HG02852 (cell line): ENCODE measurements around the gene RAB11FIP4.
A peak's percentile ranks its signal among the peaks of the same experiment; 100 is the strongest.

Experiments
- ATAC-seq: cut with Tn5 transposase; IDR thresholded peaks from one replicate; pipeline ENCODE4 v1.9.1; 2021; ENCODE audit warnings: mild to moderate bottlenecking, moderate library complexity; ENCODE audit not compliant: unreplicated experiment

The RAB11FIP4 gene

DNA sequence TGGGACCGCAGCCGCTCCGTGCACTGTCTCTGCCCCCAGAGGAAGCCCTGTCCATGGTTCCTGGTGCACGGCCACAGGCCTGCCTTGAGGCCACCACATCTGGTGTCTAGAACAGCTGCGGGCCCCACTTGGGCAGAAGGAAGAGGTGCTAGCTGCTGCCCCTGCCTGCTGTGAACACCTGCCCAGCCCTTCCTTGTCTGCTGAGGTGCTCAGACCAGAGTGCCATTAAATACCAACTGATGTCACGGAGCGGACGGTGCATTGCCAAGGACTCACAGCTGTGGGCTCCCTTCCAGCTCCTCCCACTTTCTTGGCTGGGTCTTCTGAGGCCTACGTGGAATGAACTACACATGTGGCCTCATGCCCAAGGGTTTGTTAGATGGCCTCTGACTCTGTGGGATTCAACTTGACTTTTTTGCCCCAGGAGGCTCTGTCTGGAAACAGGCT lies 146.1 kb downstream of the RAB11FIP4 start:
- no peak for ATAC-seq

DNA sequence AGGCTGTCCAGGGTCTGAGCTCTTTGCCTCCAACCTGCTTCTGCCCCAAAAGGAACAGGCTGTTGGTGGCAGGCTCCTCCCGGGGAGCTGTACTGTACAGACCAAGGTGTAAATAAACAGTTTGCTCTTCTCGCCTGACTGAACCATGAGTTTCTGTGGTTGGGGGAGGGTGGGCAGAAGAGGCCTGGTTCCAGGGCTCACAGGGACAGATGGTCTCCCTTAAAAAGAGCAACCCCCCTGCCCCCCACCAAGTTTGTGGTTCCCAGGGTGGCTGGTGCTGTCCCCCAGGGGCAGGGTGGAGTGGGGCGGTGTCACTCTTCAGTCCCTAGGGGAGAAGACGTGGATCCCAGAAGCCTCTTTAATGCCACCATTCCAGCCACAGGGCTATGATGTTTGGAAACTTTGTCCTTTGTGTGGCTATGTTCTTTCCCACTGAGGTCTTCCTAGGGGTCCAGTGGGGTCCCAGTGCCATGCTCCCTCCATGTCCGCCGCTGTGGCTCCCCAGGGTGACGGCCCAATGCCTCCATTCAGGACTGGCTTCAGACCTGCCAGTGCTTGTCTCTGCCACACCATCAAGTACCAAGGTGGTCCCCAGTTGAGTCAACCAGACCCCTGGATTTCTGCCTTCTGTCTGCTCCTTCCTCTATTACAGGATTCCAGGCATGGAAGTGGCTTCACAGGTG lies 146.7 kb downstream of the RAB11FIP4 start:
- peak; percentile 65 for ATAC-seq

DNA sequence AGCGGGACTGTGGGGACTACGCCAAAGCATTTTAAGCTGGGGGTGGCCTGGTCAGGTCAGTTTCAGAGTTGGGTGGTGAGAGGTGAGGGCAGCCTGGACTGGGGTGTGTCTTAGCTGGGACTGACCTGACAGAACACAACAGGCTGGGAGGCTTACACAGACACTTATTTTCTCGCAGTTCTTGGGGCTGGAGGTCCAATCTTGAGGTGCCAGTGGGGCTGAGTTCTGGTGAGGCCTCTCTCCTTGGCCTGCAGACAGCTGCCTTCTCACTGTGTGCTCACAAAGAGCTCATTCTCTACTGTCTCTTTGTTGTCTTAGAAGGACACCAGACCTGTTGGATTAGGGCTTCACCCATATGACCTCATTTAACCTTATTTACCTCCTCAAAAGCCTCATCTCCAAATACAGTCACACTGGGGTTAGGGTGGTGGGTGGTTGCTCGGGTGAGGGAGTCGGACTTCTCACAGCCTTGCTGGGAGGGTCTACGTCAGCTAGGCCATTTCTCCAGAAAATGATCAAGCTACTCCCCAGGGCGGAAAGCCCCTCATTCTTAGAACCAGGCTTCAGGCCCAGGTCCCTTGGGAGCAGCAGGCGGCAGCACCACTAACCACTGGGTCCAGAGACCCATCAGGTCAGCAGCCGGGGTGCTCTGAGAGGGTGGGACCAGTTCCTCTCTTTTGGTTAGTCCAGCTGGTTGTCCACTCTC lies 149.3 kb downstream of the RAB11FIP4 start:
- no peak for ATAC-seq

DNA sequence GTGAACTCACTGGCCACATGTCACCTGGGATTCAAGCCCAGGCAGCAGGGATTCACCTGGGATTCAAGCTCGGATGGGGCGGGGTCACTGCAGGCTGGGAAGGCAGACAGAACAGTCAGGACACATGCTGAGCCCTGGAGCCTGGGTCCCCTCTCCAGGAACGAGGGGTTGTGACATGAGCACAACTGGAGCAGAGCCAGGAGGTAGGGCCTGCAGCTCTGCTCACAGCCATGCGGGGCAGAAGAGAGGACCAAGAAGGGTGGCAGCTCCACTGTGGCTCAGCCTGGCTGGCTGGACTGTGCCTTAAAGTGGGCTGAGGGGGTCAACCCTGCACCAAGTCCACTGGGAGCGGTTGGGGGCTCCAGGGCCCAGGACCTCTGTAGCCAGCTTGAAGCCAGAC lies 150.1 kb downstream of the RAB11FIP4 start:
- ATAC-seq: no peak

DNA sequence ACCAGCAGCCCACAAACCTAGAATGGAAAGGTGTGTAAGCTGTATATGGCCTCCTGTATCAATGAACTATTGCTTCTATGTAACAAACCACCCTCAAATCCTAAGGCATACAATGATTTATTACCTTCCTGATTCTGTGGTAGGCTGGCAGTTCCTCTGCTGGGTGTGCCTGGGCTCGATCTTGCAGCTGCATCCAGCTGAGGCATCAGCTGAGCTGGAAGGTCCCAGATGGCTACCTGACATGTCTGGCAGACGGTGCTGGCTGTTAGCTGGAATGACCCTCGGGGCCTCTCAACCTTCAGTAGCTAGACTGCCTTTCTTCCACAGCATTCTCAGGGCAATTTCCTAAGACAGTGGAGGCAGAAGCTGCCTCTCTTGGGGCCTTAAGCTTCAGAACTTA lies 152.7 kb downstream of the RAB11FIP4 start:
- ATAC-seq: no peak

DNA sequence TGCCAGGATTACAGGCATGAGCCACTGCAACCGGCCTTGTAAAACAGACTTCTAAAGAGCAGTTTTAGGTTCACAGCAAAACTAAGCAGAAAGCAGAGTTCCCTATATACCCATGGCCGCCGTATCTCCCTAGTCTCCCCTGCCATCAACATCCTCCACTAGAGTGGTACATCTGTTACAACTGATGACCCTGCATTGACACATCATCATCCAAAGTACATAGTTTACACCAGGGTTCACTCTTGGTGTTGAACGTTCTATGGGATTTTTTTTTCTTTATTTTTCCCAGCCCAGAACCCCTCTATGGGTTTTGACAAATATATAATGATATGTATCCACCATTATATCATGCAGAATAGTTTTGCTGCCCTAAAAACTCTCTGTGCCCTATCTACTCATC lies 155.2 kb downstream of the RAB11FIP4 start:
- ATAC-seq: no peak

DNA sequence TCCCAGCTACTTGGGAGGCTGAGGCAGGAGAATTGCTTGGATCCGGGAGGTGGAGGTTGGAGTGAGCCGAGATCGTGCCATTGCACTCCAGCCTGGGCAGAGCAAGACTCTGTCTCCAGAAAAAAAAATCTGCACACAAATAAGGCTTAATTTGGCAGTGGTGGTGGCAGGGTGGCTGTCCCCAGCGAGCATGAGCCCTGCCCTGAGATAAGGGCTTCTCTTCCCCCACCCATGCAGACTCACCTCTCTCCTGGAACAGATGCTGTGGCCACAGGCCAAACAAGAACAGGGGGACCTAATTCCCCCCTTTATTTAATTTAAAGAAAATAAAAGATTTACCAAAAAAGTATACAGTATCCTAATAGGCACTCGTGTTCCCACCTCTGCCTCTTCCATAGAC lies 157.2 kb downstream of the RAB11FIP4 start:
- ATAC-seq: no peak

DNA sequence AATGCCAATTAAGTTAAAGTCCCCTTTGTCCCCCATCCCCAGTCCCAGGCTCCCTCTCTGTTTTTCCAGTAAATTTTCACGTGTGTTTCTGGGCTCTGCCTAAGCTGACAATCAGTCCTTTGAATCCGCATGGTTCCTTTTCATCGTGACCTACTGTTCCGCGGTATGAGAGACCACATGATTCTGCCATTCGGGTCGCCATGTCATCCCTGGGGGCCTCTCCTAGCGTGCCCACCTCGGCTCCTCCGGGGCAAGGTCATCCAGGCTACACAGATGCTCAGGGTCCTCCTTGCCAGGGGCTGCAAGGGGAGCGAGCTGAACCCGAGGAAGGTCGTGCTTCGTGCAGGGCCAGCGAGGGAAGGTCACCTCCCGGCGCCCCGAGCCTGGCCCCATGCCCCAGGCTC lies 157.6 kb downstream of the RAB11FIP4 start:
- peak; percentile 18 for ATAC-seq

DNA sequence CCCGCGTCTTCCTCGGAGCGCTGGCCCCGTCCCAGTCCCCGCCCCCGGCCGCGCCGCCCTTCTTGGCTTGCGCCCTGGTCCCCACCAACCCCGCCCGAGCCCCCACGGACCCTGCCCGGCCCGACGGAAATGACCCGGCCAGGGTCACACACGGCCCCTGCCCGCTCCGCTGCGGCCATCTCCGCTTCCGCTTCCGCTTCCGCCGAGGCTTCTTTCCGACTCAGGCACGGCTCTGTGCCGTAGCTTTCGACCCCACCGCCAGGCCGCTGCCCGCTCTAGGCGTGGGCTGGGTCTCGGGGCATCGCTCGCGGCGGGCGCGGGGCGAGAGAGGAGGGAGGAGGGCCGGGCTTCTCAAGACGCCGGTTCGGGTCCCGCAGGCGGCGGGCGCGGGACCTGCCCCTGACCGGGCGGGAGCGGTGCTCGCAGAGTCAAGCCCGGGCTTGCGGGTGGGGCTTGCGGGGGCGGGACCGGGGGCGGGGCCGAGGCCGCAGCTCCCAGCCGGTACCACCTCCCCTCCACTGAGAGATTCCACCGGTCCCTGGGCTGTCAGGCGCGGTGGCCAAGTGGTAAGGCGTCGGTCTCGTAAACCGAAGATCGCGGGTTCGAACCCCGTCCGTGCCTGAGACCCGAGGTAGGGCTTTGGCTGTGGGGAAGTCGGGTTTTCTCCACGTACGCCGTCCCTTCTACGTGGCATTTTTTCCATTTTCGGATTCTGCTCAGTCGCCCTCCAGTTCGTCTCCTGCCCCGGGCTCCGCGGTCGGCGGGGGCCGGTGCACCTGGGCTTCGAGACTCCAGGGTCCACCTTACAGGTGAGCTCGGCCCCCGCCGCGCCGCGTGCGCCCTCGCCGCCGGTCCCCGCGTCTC lies 158.3 kb downstream of the RAB11FIP4 start:
- peak; percentile 71 for ATAC-seq

DNA sequence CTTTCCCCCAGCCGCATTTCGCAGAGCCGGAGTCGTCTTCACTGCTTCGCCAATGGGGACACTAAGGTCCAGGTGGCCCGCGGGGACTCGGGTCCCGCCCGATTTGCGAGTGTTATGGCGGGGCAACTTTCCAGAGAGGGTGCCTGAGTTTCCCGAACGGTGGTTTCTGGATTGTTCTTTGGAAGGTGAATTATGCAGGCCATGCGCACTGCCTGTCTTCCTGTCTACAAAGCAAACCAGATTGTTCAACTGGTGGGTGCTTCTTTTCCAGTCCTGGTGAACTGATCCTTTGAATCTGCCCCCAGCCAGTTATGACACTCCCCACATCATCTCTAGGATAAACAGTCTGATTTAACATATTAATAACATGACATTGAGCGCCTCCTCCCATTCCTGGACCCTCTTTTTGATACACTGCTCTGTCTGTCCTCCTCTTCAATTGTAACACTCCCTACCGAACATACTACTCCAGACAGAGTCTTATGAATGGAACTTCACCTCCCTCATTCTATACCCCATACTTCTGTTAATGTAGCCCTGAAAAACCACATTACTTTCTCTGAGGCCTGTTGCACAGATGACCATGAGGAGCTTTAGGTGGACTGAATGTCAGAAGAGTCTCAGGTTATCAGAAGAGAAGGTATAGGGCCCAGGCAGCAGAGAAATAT lies 159.0 kb downstream of the RAB11FIP4 start:
- ATAC-seq: no peak

DNA sequence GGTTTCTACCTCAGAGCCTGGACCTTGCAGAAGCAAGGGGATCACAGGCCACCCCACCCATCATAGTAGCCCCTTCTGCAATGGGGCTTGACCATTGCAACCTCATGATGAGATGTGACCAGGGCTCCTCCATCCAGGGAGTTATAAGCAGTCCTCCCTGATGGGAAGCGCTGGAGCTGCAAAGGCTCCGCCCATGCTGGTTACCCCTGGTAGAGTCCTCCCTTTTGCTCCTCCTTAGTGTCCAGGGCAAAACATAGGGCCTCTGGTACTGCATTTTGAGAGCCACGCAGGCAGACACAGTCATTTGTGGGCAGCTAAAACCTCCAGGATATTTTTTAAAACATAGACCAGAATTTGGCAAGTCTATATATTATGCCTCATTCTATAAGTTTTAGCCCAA lies 161.1 kb downstream of the RAB11FIP4 start:
- no peak for ATAC-seq

DNA sequence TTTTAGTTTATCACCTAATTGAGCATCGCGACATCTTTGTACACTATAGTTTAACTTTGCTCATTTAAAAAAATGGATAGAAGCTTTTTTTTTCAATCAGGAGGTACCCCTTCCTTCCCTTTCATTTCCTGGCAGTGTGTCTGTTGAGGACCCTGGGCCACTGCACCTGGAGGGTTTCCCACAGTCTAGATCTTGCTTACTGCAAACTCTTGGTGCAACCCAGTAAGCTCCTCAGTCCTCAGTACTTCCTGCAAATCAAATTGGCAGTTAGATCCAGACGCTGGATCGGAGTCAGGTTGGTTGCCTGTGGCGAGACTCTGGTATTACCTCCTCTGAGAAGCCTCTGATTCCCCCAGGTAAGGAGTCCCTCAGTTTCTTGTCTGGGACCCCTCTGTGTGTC lies 162.0 kb downstream of the RAB11FIP4 start:
- no peak for ATAC-seq

DNA sequence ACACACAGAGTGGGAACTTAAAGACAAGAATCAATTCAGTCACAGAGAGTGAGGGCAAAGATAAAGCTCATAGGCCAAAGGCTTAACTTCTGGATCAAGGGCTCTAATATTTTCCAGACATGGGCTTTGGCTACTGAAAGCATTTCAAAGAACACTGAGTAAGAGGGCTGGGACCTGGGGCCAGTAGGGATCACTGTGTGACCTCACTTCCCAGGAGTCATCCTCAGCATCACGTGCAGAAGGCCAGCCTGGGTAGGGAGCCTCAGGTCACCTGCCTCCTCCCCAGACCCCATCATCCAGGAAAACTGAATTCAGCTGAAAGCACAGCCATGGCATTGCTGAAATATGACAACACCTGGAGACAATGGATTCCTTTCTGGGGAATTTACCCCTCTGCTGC lies 163.5 kb downstream of the RAB11FIP4 start:
- ATAC-seq: no peak

DNA sequence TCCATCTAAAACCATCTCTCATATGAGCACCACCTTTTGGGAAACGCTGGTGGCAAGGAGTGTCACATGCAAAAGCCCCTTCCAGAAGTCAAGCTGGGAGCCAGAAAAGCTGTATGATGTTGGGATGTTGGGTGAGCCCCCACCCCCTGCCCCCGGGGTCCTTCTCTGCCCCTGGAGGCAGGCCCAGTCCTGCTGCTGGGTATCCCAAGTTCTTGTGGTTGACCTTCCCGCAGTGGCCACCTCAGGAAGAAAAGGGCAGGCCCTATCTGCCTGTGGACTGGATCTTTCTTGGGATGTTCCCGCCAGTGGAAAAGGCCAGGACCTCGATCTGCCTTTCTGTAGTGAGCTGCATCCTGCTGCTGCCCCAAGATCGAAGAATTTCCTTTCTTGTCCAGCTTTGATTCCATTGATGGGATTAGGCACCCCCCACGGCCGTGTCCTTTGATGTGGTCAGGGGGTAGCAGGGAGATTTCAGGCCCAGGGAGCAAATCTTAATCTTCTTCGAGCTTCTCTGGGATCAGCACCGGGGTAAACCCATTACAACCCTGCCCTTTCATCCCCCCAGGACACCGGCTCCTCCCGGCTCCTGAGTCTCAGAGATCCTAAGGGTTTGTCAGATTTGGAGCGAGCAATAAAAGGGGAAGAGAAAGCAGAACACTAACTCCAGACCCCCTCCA lies 165.6 kb downstream of the RAB11FIP4 start:
- no peak for ATAC-seq

DNA sequence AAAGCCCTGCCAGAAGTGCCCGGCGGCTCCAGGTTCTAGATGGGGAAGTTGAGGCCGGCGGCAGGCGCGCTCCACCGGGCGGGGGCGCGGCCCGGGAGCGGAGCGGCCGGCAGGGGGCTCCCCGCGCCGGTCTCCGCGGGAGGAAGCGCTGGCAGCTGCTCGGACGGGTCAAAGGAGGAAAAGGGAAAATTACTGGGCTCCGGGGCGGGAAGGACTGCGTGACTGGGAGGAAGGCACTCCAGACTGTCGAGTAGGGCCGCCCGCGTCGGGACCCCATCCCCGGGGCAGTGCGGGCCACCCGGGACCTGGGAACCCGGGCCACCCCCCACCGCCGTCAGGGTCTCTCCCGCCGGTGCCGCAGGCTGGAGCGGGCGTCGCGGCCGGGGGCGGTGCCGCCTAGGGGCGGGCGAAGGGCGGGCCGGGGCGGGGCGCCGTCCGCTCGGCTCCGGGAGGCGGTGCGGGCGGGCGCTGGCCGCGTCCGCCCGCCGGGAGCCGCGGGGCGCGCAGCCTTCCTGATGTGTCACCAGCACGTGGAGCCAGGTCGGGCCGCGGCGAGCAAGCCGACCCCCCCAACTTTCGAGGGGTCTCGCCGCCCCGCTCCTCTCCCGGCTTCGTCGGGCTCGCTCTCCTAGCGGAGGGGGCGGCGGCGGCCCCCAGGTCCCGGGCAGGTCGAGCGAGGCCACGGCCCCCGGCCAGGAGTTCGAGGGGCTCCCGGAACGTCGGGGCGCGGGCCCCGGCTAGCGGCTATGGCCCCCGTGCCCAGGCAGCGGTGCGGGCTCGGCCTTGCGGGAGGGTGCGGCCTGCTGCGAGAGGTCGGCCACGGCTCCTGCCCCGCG lies 167.5 kb downstream of the RAB11FIP4 start:
- ATAC-seq: no peak

DNA sequence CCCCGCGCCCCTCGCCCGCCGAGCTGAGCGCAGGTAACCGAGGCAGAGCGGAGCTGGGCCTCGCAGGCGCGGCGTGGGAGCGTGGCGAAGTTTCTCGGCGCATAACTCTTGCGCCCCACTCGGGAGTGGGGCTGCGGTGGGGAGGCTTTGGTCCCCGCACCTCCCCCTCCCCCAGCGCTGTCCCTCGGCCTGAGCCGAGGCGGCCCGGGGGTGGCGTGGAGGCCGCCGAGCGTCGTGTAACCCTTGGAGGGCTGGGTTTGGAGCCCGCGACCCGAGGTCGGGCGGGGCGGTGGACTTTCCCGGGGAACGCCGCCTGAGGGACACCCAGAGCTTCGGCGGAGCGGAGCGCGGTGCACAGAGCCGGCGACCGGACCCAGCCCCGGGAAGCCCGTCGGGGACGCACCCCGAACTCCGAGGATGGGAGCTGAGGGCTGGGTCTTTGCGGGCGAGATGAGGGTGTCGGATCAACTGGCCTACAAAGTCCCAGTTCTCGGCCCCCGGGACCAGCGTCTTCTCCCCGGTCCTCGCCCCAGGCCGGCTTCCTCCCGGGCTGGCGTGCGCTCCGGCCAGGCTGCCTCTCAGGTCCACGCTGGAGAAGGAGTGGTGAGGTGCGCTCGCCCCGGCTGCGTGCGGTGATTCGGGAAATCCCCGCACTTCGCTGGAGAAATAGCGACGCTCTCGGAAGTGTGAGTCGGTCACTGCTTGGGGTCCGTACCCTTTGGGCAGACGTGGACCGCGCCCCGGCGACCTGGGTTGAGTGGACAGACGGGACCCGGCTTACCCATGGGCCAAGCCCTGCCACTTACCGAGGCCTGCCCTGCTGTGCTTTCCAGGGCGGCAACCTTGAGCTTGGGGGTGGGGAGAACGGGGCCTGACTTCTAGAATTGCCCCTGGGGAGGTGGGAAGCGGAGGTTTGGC lies 168.4 kb downstream of the RAB11FIP4 start:
- no peak for ATAC-seq

DNA sequence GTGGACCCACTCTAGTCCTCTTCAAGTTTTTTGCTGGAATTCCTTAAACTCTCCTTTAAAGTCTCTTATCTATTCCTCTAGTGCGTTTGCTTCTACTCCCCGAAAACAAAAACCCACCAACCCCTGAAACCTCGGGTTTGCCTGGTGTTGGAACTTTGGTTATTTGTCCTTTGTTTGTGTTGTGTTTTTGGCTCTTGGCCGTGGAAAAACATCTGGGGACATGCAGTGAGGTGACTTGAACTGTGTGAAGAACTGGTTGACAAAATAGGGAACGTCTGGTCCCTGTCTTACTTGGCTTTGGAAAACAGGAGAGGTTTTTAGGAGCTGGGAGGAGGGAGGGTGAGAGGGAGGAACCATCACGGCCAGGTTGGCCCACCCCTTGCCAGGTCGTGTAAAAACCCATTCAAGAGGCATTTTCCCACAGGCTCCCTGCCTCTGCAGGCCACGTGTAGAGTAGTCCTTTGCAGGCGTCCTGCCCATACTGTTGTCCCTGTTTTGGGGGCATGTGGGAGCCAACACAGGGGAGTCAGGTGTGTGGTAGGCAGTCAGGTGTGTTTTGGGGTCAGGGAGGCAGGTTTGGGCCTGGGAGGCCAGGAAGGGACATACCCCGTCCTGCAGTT lies 169.3 kb downstream of the RAB11FIP4 start:
- ATAC-seq: no peak
